Measurements from ENCODE around the gene CLDN3. TPM values are rescaled to one million over a fixed set of nuclear protein-coding genes. Genes with fewer than 3 reads are reported as not detected.

The CLDN3 gene
- total RNA-seq, 5 donors from 2014 or later (not counting 1 experiment from before 2014, with no cell fraction given): 0.26 to 0.50 TPM; not detected in 3

DNA sequence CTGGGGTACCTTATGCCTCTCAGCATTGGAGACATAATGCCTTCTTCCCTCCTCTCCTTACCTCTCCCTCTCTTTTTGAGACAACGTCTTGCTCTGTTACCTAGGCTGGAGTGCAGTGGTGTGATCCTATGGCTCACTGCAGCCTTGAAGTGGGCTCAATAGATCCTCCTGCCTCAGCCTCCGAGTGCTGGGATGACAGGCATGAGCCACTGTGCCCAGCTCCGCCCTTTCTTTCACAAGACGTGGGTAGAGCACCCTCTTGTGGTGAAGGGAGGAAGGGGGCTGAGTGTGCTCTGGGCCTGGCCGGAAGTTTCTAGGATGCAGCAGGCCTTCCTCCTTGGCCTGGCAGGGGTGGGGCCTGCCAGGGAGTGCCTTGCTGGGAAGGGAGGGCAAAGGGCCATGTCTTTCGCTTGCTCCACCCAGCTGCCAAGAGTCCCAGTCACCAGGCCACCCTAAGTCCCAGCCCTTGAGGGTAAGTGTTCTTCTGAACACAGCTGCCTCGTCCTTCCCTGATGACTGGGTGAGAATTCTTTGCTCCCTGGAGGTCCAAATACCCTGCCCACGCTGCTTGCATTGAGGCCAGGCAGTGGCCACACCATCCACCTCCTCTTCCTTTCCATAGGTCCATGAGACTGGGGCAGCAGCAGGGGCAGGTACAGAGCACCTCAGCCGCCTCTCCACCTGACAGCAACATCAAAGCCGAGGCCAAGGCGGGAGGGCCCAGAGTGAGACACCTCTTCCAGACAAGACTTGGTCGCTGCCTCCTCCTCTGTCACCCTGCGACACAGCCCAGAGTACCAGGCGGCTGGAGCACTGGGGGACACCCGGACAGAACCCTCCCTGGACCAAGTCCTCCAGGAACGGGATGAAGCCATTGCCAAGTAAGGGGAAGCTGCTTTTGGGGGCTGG, 35.2 kb downstream of the CLDN3 start:
- peaks cover 2 to 28% of the 10 kb centered on the region in 2 experiments for H3K4me1 ChIP-seq (ENCODE audit: control insufficient read depth in 1 of 2, extremely low read depth in 1 of 2, insufficient read depth in 2 of 2, low read length in 2 of 2)
- peak; percentile 53 to 91 (median 74) for DNase-seq
- 80% methylated on average over 7 of the region's 16 CpGs for WGBS (ENCODE audit: insufficient coverage)
- H3K9me3 Mint-ChIP-seq: no peaks in the 10 kb centered on the region
- no peak overlapping the region for H3K4me3 Mint-ChIP-seq
- ChIA-PET CTCF (interaction anchor here (0.5 to 2.3 kb wide), 7 partner anchors 9 to 178 kb away, joined by 3 to 10 read pairs (median 4); no protein-coding TSS in a partner anchor), POLR2A (no interaction called here)
- peak overlapping the region; percentile 3 for H3K27ac ChIP-seq (ENCODE audit: low read length)
- peak; percentile 46 to 53 (median 50) for ATAC-seq (replicated peaks in 1 of 4)
- H3K4me1 Mint-ChIP-seq: peaks cover 11 to 25% (median 17%) of the 10 kb centered on the region in 3 donors
- no peak overlapping the region for H3K4me3 ChIP-seq (ENCODE audit: control insufficient read depth in 1 of 2, extremely low read depth in 1 of 2, low read length in 1 of 2)
- H3K9me3 ChIP-seq: no peaks in the 10 kb centered on the region
- H3K27ac Mint-ChIP-seq: peak overlapping the region in 1 of 2 donors; percentile 68
- peaks cover 0 to 2% of the 10 kb centered on the region in 2 donors for H3K27me3 Mint-ChIP-seq
- H3K27me3 ChIP-seq (replicated peaks in 1 of 2; ENCODE audit: control insufficient read depth in 2 of 2, extremely low read depth in 1 of 2, insufficient read depth in 2 of 2, low read length in 1 of 2): no peaks in the 10 kb centered on the region
- no peaks in the 10 kb centered on the region for H3K36me3 Mint-ChIP-seq
- peaks cover 0 to 18% of the 10 kb centered on the region in 2 donors for H3K36me3 ChIP-seq (ENCODE audit: control insufficient read depth in 2 of 2, extremely low read depth in 1 of 2, insufficient read depth in 1 of 2, low read length in 1 of 2)

DNA sequence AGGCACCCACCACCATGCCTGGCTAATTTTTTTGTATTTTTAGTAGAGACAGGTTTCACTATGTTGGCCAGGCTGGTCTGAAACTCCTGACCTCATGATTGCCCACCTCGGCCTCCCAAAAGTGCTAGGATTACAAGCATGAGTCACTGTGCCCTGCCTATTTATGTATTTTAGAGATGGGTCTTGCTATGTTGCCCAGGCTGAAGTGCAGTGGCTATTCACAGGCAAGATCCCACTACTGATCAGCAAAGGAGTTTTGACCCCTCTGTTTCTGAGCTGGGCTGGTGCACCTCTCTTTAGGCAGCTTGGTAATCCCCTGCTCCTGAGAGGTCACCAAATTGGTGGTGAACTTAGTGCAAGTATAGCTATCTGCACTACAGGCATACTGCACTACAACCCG, 37.7 kb downstream of the CLDN3 start:
- H3K4me1 Mint-ChIP-seq: peaks cover 6 to 12% (median 7%) of the 10 kb centered on the region in 3 donors
- ChIA-PET POLR2A (no interaction called here), CTCF (interaction anchor here (0.6 to 2.3 kb wide), 5 partner anchors 35 to 126 kb away, joined by 3 to 7 read pairs (median 5); no protein-coding TSS in a partner anchor)
- Histone ChIP-seq H3K36me3 (ENCODE audit: control insufficient read depth in 2 of 2, extremely low read depth in 1 of 2, insufficient read depth in 1 of 2, low read length in 1 of 2) (peaks cover 0 to 17% of the 10 kb centered on the region in 2 donors), H3K4me3 (ENCODE audit: control insufficient read depth in 1 of 2, extremely low read depth in 1 of 2, low read length in 1 of 2) (no peak overlapping the region), H3K4me1 (ENCODE audit: control insufficient read depth in 1 of 2, extremely low read depth in 1 of 2, insufficient read depth in 2 of 2, low read length in 2 of 2) (peaks cover 0 to 12% of the 10 kb centered on the region in 2 experiments), H3K27ac (ENCODE audit: low read length) (no peak overlapping the region), H3K27me3 (replicated peaks in 1 of 2; ENCODE audit: control insufficient read depth in 2 of 2, extremely low read depth in 1 of 2, insufficient read depth in 2 of 2, low read length in 1 of 2) (peaks cover 0 to 15% of the 10 kb centered on the region in 2 experiments), H3K9me3 (no peaks in the 10 kb centered on the region)
- no peak overlapping the region for H3K27ac Mint-ChIP-seq
- 69% methylated on average over 1 of the region's 2 CpGs for WGBS (ENCODE audit: insufficient coverage)
- H3K27me3 Mint-ChIP-seq: peaks cover 10 to 13% of the 10 kb centered on the region in 2 donors
- H3K36me3 Mint-ChIP-seq: no peaks in the 10 kb centered on the region
- no peak for DNase-seq
- no peaks in the 10 kb centered on the region for H3K9me3 Mint-ChIP-seq
- no peak overlapping the region for H3K4me3 Mint-ChIP-seq
- ATAC-seq (replicated peaks in 1 of 4): no peak

DNA sequence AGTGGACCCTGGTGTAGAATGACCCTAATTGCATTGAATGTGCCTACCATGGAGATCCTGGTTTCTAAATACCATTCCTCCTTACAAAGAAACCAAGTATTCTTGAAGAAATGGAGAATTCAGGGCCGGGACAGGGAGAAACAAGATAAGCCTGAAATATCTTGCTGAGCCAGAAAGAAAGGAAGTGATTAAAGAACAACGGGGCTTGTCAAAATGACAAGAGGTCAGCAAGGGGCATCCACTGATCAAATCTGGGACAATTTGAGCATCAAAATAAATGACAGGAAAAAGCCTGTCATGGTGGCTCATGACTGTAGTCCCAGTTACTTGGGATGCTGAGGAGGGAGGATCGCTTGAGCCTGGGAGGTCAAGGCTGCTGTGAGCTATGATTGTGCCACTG, 39.6 kb downstream of the CLDN3 start:
- WGBS (ENCODE audit: insufficient coverage): 25% methylated on average over 3 of the region's 3 CpGs
- peaks cover 6% of the 10 kb centered on the region in 3 donors for H3K4me1 Mint-ChIP-seq

GRCh38 chr7:73728551-73728950, 41.5 kb downstream of the CLDN3 start:
- H3K36me3 ChIP-seq (ENCODE audit: control insufficient read depth in 2 of 2, extremely low read depth in 1 of 2, insufficient read depth in 1 of 2, low read length in 1 of 2): no peaks in the 10 kb centered on the region
- no peaks in the 10 kb centered on the region for H3K36me3 Mint-ChIP-seq
- H3K27ac Mint-ChIP-seq: no peak overlapping the region
- peaks cover 0 to 5% of the 10 kb centered on the region in 2 experiments for H3K4me1 ChIP-seq (ENCODE audit: control insufficient read depth in 1 of 2, extremely low read depth in 1 of 2, insufficient read depth in 2 of 2, low read length in 2 of 2)
- no peak overlapping the region for H3K27ac ChIP-seq (ENCODE audit: low read length)
- no peaks in the 10 kb centered on the region for H3K9me3 Mint-ChIP-seq
- H3K4me3 Mint-ChIP-seq: no peak overlapping the region
- ChIA-PET CTCF (interaction anchor here (0.7 to 1.8 kb wide), 5 partner anchors 12 to 223 kb away, joined by 3 to 6 read pairs (median 3); no protein-coding TSS in a partner anchor), POLR2A (interaction anchor here in 1 of 2 donors (0.6 kb wide), 1 partner anchor 93 kb away, joined by 4 read pairs; no protein-coding TSS in a partner anchor)
- no peak for ATAC-seq (replicated peaks in 1 of 4)
- peaks cover 0 to 33% of the 10 kb centered on the region in 2 experiments for H3K27me3 ChIP-seq (replicated peaks in 1 of 2; ENCODE audit: control insufficient read depth in 2 of 2, extremely low read depth in 1 of 2, insufficient read depth in 2 of 2, low read length in 1 of 2)
- no peaks in the 10 kb centered on the region for H3K9me3 ChIP-seq
- H3K4me3 ChIP-seq (ENCODE audit: control insufficient read depth in 1 of 2, extremely low read depth in 1 of 2, low read length in 1 of 2): no peak overlapping the region
- DNase-seq: no peak
- H3K27me3 Mint-ChIP-seq: peaks cover 10 to 15% of the 10 kb centered on the region in 2 donors
- H3K4me1 Mint-ChIP-seq: no peaks in the 10 kb centered on the region
- 66% methylated on average over 3 of the region's 5 CpGs for WGBS (ENCODE audit: insufficient coverage)

More for the DNA sequence above, 39.6 kb downstream of the CLDN3 start:
- Mint-ChIP-seq H3K9me3 (no peaks in the 10 kb centered on the region), H3K27ac (no peak overlapping the region), H3K27me3 (peaks cover 10 to 13% of the 10 kb centered on the region in 2 donors), H3K4me3 (no peak overlapping the region), H3K36me3 (no peaks in the 10 kb centered on the region)
- Histone ChIP-seq H3K4me1 (ENCODE audit: control insufficient read depth in 1 of 2, extremely low read depth in 1 of 2, insufficient read depth in 2 of 2, low read length in 2 of 2) (peaks cover 0 to 15% of the 10 kb centered on the region in 2 experiments), H3K36me3 (ENCODE audit: control insufficient read depth in 2 of 2, extremely low read depth in 1 of 2, insufficient read depth in 1 of 2, low read length in 1 of 2) (peaks cover 0 to under 1% of the 10 kb centered on the region in 2 donors), H3K27ac (ENCODE audit: low read length) (no peak overlapping the region), H3K9me3 (no peaks in the 10 kb centered on the region), H3K4me3 (ENCODE audit: control insufficient read depth in 1 of 2, extremely low read depth in 1 of 2, low read length in 1 of 2) (no peak overlapping the region), H3K27me3 (replicated peaks in 1 of 2; ENCODE audit: control insufficient read depth in 2 of 2, extremely low read depth in 1 of 2, insufficient read depth in 2 of 2, low read length in 1 of 2) (peaks cover 0 to 29% of the 10 kb centered on the region in 2 experiments)
- DNase-seq (no peak), ATAC-seq (replicated peaks in 1 of 4) (no peak)
- POLR2A ChIA-PET: no interaction called here
- CTCF ChIA-PET: interaction anchor here (0.6 to 1.1 kb wide), 2 partner anchors 8 to 153 kb away, joined by 3 to 5 read pairs; partner anchors contain the start of gene ABHD11 (in 1 of the 2)

DNA sequence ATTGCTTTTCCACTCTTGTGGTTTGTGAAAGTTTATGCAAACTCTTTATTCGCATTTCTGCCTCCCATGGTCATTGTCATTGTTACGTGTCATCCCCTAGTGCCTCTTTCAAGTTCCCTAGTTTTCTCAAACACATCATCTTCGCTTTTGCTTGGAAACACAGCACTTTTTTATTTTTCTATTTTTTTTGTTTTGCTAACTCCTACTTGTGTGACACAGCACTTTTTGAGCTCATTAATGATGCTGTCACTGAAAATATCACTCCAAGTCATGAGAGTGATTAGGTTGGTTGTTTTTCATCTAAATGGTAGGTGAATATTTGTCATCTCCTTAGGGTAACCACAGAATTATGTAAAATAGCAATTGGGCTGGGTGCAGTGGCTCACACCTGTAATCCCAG, 42.1 kb downstream of the CLDN3 start:
- WGBS (ENCODE audit: insufficient coverage): no CpG with 5 or more reads among the region's 3 CpGs
- CTCF ChIA-PET: interaction anchor here (1.0 to 1.8 kb wide), 4 partner anchors 11 to 223 kb away, joined by 3 to 6 read pairs (median 4); no protein-coding TSS in a partner anchor

DNA sequence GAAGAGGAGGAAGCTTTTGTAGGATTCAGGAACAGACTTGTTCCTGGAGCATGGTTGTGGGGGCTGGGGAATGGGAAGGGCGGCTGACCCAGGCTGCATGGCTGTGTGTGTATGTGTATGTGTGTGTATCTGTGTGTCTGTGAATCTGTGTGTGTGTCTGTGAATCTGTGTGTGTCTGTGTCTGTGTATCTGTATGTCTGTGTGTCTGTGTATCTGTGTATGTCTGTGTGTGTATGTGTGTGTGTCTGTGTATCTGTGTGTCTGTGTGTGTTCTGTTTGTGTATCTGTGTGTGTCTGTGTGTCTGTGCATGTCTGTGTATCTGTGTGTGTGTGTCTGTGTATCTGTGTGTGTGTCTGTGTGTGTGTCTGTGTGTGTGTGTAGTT, 44.0 kb downstream of the CLDN3 start:
- no peaks in the 10 kb centered on the region for H3K36me3 Mint-ChIP-seq
- no peaks in the 10 kb centered on the region for H3K4me1 Mint-ChIP-seq
- DNase-seq (no peak), ATAC-seq (replicated peaks in 1 of 4) (peak; percentile 8 to 53 (median 18))
- ChIA-PET POLR2A (interaction anchor here in 1 of 2 donors (0.5 kb wide), 1 partner anchor 40 kb away, joined by 3 read pairs; no protein-coding TSS in a partner anchor), CTCF (interaction anchor here (0.8 to 1.5 kb wide), 6 partner anchors 8 to 119 kb away, joined by 3 to 12 read pairs (median 6); no protein-coding TSS in a partner anchor)
- no peak overlapping the region for H3K27ac ChIP-seq (ENCODE audit: low read length)
- no peaks in the 10 kb centered on the region for H3K9me3 Mint-ChIP-seq
- no peak overlapping the region for H3K4me3 ChIP-seq (ENCODE audit: control insufficient read depth in 1 of 2, extremely low read depth in 1 of 2, low read length in 1 of 2)
- H3K9me3 ChIP-seq: no peaks in the 10 kb centered on the region
- H3K4me1 ChIP-seq (ENCODE audit: control insufficient read depth in 1 of 2, extremely low read depth in 1 of 2, insufficient read depth in 2 of 2, low read length in 2 of 2): peaks cover 0 to 5% of the 10 kb centered on the region in 2 experiments
- peaks cover 10 to 13% of the 10 kb centered on the region in 2 donors for H3K27me3 Mint-ChIP-seq
- peaks cover 2 to 33% of the 10 kb centered on the region in 2 experiments for H3K27me3 ChIP-seq (replicated peaks in 1 of 2; ENCODE audit: control insufficient read depth in 2 of 2, extremely low read depth in 1 of 2, insufficient read depth in 2 of 2, low read length in 1 of 2)
- no peak overlapping the region for H3K4me3 Mint-ChIP-seq
- H3K36me3 ChIP-seq (ENCODE audit: control insufficient read depth in 2 of 2, extremely low read depth in 1 of 2, insufficient read depth in 1 of 2, low read length in 1 of 2): no peaks in the 10 kb centered on the region
- no peak overlapping the region for H3K27ac Mint-ChIP-seq
- 91% methylated on average over 1 of the region's 1 CpG for WGBS (ENCODE audit: insufficient coverage)

More for the DNA sequence above, 42.1 kb downstream of the CLDN3 start:
- peaks cover 0 to 5% of the 10 kb centered on the region in 2 experiments for H3K4me1 ChIP-seq (ENCODE audit: control insufficient read depth in 1 of 2, extremely low read depth in 1 of 2, insufficient read depth in 2 of 2, low read length in 2 of 2)
- H3K27ac ChIP-seq (ENCODE audit: low read length): no peak overlapping the region
- peaks cover 0 to 33% of the 10 kb centered on the region in 2 experiments for H3K27me3 ChIP-seq (replicated peaks in 1 of 2; ENCODE audit: control insufficient read depth in 2 of 2, extremely low read depth in 1 of 2, insufficient read depth in 2 of 2, low read length in 1 of 2)
- no peaks in the 10 kb centered on the region for H3K36me3 Mint-ChIP-seq
- no peaks in the 10 kb centered on the region for H3K4me1 Mint-ChIP-seq
- H3K9me3 Mint-ChIP-seq: no peaks in the 10 kb centered on the region
- H3K27ac Mint-ChIP-seq: no peak overlapping the region
- POLR2A ChIA-PET: no interaction called here
- no peaks in the 10 kb centered on the region for H3K9me3 ChIP-seq
- H3K4me3 ChIP-seq (ENCODE audit: control insufficient read depth in 1 of 2, extremely low read depth in 1 of 2, low read length in 1 of 2): no peak overlapping the region
- peaks cover 10 to 15% of the 10 kb centered on the region in 2 donors for H3K27me3 Mint-ChIP-seq
- DNase-seq: no peak
- no peaks in the 10 kb centered on the region for H3K36me3 ChIP-seq (ENCODE audit: control insufficient read depth in 2 of 2, extremely low read depth in 1 of 2, insufficient read depth in 1 of 2, low read length in 1 of 2)
- no peak overlapping the region for H3K4me3 Mint-ChIP-seq
- ATAC-seq (replicated peaks in 1 of 4): no peak

Measured in T-cell (primary cell).